GM12878 (cell line): ENCODE results near the gene ZMAT3. TPM values are rescaled to one million over a fixed set of nuclear protein-coding genes. Genes with fewer than 3 reads are reported as not detected.
A peak's percentile ranks its signal among the peaks of the same experiment; 100 is the strongest.

ENCODE experiments used
- BHLHE40 ChIP-seq, 2 experiments: fragments of 450-650 bp in 1 of 2; IDR thresholded peaks; 2 replicates each; pipeline ENCODE4 v1.6.1; 2011 to 2017; ENCODE audit warnings: low read depth in 2 of 2, borderline replicate concordance in 1 of 2, improper control_type of control experiment in 1 of 2, low read length in 1 of 2, mild to moderate bottlenecking in 1 of 2
- BMI1 ChIP-seq: fragments of 450-650 bp; IDR thresholded peaks from 2 replicates; pipeline ENCODE4 v1.6.1; 2016; ENCODE audit warnings: mild to moderate bottlenecking, moderate library complexity, borderline replicate concordance
- EP300 ChIP-seq, 2 experiments: fragments of 150-350 bp in 1 of 2; IDR thresholded peaks; 2 replicates each; pipeline ENCODE4 v1.6.1; 2011 to 2012; ENCODE audit warnings: low read depth in 2 of 2, low read length in 2 of 2, borderline replicate concordance in 1 of 2, improper control_type of control experiment in 1 of 2, inconsistent platforms in 1 of 2; ENCODE audit not compliant: control insufficient read depth in 1 of 2
- ESRRA ChIP-seq: IDR thresholded peaks from 2 replicates; pipeline ENCODE4 v1.6.1; 2012; ENCODE audit warnings: mild to moderate bottlenecking, low read length, improper control_type of control experiment
- JUNB ChIP-seq: IDR thresholded peaks from 2 replicates; pipeline ENCODE4 v1.6.1; 2016; ENCODE audit warnings: antibody characterized with exemption, mild to moderate bottlenecking
- MYB ChIP-seq: fragments of 150-350 bp; IDR thresholded peaks from 2 replicates; pipeline ENCODE4 v1.6.1; 2014; ENCODE audit warnings: mild to moderate bottlenecking, low read depth, low read length, borderline replicate concordance
- NR2C2 ChIP-seq: IDR thresholded peaks from 2 replicates; pipeline ENCODE4 v1.6.1; 2011; ENCODE audit warnings: borderline replicate concordance, low read depth; ENCODE audit not compliant: control insufficient read depth, insufficient read length
- NRF1 ChIP-seq: conservative IDR thresholded peaks from 2 replicates; pipeline ENCODE4 v1.6.1; 2011; ENCODE audit warnings: mild to moderate bottlenecking, low read depth, low read length, improper control_type of control experiment
- PML ChIP-seq: IDR thresholded peaks from 2 replicates; pipeline ENCODE4 v1.6.1; 2012; ENCODE audit warnings: low read length, inconsistent platforms
- RFX5 ChIP-seq: IDR thresholded peaks from 2 replicates; pipeline ENCODE4 v1.6.1; 2011; ENCODE audit warnings: low read depth, low read length, improper control_type of control experiment
- SIN3A ChIP-seq: IDR thresholded peaks from 2 replicates; pipeline ENCODE4 v1.6.1; 2012; ENCODE audit warnings: low read depth, low read length, improper control_type of control experiment
- SPI1 ChIP-seq: IDR thresholded peaks from 2 replicates; pipeline ENCODE4 v1.6.1; 2011; ENCODE audit warnings: low read depth, mild to moderate bottlenecking, low read length, moderate library complexity, borderline replicate concordance; ENCODE audit not compliant: insufficient read depth
- TBL1XR1 ChIP-seq: IDR thresholded peaks from 2 replicates; pipeline ENCODE4 v1.6.1; 2012; ENCODE audit warnings: low read depth, low read length, improper control_type of control experiment
- ZNF217 ChIP-seq: fragments of 450-650 bp; IDR thresholded peaks from 2 replicates; pipeline ENCODE4 v1.6.1; 2017; ENCODE audit warnings: antibody characterized with exemption, mild to moderate bottlenecking
- ZNF622 ChIP-seq: fragments of 450-650 bp; IDR thresholded peaks from 2 replicates; pipeline ENCODE4 v1.6.1; 2017; ENCODE audit warnings: mild to moderate bottlenecking, inconsistent platforms
- polyA plus RNA-seq, 11 experiments: library from polyadenylated mRNA; depleted of rRNA in 4 of 11; unstranded in 6 of 11; stranded (reverse) in 5 of 11; fragments of >200 nt; fragmentation: Nextera tagmentation in 4 of 11; fragmentation: Illumina TruSeq in 1 of 11; extraction: Ambion mirVana in 4 of 11; extraction: Trizol in 1 of 11; gene quantifications; 1 replicate in 1 of 11; 2 replicates in 10 of 11; pipeline versions ENCODE4 v1.2.1 to v1.2.3, GENCODE V29; 2011 to 2016; ENCODE audit warnings: inconsistent platforms in 2 of 11, missing spikeins in 2 of 11, low read depth in 1 of 11
- total RNA-seq, 4 experiments: library from RNA; depleted of rRNA in 3 of 4; stranded (reverse); fragments of >200 nt in 3 of 4; fragmentation: Illumina TruSeq in 1 of 4; extraction: Trizol in 1 of 4; gene quantifications; 2 replicates each; pipeline versions ENCODE4 v1.2.1 to v1.2.3, GENCODE V29; 2013 to 2021
- TF ChIP-seq, protein P1 (sequence below), 3 experiments: IDR thresholded peaks in 2 of 3; conservative IDR thresholded peaks in 1 of 3; 2 replicates each; pipeline ENCODE4 v1.5.1; 2011; ENCODE audit warnings: low read depth in 3 of 3, low read length in 3 of 3, mild to moderate bottlenecking in 3 of 3, control low read depth in 2 of 3, moderate library complexity in 2 of 3, inconsistent platforms in 1 of 3, mixed read lengths in 1 of 3; ENCODE audit not compliant: control insufficient read depth in 2 of 3, insufficient read depth in 1 of 3; ENCODE audit errors: extremely low read depth in 1 of 3
- TF ChIP-seq, protein P2 (sequence below): IDR thresholded peaks from 2 replicates; pipeline ENCODE4 v1.6.1; 2012; ENCODE audit warnings: low read length, inconsistent platforms
- TF ChIP-seq, protein P3 (sequence below): IDR thresholded peaks from 2 replicates; pipeline ENCODE4 v1.6.1; 2012; ENCODE audit warnings: low read depth, low read length, improper control_type of control experiment
- TF ChIP-seq, protein P4 (sequence below): fragments of 150-350 bp; IDR thresholded peaks from 2 replicates; pipeline ENCODE4 v1.6.1; 2016; ENCODE audit warnings: low read depth, low read length
- TF ChIP-seq, protein P5 (sequence below): fragments of 450-650 bp; IDR thresholded peaks from 2 replicates; pipeline ENCODE4 v1.6.1; 2014; ENCODE audit warnings: mild to moderate bottlenecking

ZMAT3 gene
- total and polyA plus RNA-seq, 10 of the 15 experiments (the other 5 are each of a cell fraction or from before 2014, with no cell fraction given): 6.2 to 55.9 (median 25.8) TPM

DNA sequence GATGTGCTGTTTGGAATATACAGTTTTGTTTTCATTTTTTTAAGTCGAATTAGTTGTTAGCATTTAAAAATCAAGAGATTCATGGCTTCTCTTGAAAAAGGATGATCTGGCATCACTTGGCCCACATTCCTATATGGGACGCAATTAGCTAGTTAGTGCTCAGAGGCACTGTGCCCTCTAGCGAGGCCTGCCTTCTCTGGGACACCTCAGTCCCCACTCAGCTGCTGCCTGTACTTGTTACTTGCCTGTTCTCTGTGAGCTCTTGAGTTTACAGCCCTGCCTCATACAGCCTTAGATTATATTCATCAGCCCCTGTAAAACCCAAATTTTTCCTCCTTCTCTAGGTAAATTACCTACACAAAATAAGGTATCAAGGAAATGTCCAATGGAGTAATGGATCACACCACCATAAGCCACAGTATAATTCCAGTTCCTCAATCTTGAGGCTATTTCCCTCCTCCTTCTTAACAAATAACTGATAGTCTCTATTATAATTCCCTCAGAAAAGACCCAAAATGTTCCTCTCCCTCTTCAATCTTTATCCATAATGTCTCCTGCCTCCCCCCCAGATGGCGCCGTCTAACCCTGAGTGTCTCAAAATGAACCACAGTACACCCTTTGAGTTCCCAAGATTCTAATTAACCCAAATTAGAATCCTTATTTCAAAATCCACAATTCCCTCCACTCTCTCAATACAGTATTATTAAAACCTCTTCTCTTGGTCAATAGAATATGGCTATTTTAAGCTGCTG is 2.7 kb downstream of the ZMAT3 start (continued):
- TF ChIP-seq, protein P1, sequence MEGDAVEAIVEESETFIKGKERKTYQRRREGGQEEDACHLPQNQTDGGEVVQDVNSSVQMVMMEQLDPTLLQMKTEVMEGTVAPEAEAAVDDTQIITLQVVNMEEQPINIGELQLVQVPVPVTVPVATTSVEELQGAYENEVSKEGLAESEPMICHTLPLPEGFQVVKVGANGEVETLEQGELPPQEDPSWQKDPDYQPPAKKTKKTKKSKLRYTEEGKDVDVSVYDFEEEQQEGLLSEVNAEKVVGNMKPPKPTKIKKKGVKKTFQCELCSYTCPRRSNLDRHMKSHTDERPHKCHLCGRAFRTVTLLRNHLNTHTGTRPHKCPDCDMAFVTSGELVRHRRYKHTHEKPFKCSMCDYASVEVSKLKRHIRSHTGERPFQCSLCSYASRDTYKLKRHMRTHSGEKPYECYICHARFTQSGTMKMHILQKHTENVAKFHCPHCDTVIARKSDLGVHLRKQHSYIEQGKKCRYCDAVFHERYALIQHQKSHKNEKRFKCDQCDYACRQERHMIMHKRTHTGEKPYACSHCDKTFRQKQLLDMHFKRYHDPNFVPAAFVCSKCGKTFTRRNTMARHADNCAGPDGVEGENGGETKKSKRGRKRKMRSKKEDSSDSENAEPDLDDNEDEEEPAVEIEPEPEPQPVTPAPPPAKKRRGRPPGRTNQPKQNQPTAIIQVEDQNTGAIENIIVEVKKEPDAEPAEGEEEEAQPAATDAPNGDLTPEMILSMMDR (IDR thresholded peaks at IDR 0.05 in 2 of 3, conservative IDR thresholded peaks at IDR 0.05 in 1 of 3; ENCODE audit: control insufficient read depth in 2 of 3, extremely low read depth in 1 of 3, insufficient read depth in 1 of 3, low read depth in 3 of 3, low read length in 3 of 3): peak; percentile 39 to 64 (median 51); a peak in 5 of 6 replicates
- TF ChIP-seq, protein P2, sequence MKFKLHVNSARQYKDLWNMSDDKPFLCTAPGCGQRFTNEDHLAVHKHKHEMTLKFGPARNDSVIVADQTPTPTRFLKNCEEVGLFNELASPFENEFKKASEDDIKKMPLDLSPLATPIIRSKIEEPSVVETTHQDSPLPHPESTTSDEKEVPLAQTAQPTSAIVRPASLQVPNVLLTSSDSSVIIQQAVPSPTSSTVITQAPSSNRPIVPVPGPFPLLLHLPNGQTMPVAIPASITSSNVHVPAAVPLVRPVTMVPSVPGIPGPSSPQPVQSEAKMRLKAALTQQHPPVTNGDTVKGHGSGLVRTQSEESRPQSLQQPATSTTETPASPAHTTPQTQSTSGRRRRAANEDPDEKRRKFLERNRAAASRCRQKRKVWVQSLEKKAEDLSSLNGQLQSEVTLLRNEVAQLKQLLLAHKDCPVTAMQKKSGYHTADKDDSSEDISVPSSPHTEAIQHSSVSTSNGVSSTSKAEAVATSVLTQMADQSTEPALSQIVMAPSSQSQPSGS: no peak
- no peak for TF ChIP-seq ZNF217
- peak; percentile 34; the same call in 1 of the 2 replicates for TF ChIP-seq SPI1
- TF ChIP-seq BMI1: no peak
- no peak for TF ChIP-seq RFX5
- TF ChIP-seq, protein P3, sequence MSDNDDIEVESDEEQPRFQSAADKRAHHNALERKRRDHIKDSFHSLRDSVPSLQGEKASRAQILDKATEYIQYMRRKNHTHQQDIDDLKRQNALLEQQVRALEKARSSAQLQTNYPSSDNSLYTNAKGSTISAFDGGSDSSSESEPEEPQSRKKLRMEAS: no peak
- TF ChIP-seq MYB: no peak
- no peak for TF ChIP-seq NRF1
- no peak for TF ChIP-seq ZNF622
- no peak for TF ChIP-seq NR2C2
- TF ChIP-seq EP300 (IDR thresholded peaks at IDR 0.05; ENCODE audit: borderline replicate concordance in 1 of 2, control insufficient read depth in 1 of 2, low read depth in 2 of 2, low read length in 2 of 2): no peak
- TF ChIP-seq, protein P4, sequence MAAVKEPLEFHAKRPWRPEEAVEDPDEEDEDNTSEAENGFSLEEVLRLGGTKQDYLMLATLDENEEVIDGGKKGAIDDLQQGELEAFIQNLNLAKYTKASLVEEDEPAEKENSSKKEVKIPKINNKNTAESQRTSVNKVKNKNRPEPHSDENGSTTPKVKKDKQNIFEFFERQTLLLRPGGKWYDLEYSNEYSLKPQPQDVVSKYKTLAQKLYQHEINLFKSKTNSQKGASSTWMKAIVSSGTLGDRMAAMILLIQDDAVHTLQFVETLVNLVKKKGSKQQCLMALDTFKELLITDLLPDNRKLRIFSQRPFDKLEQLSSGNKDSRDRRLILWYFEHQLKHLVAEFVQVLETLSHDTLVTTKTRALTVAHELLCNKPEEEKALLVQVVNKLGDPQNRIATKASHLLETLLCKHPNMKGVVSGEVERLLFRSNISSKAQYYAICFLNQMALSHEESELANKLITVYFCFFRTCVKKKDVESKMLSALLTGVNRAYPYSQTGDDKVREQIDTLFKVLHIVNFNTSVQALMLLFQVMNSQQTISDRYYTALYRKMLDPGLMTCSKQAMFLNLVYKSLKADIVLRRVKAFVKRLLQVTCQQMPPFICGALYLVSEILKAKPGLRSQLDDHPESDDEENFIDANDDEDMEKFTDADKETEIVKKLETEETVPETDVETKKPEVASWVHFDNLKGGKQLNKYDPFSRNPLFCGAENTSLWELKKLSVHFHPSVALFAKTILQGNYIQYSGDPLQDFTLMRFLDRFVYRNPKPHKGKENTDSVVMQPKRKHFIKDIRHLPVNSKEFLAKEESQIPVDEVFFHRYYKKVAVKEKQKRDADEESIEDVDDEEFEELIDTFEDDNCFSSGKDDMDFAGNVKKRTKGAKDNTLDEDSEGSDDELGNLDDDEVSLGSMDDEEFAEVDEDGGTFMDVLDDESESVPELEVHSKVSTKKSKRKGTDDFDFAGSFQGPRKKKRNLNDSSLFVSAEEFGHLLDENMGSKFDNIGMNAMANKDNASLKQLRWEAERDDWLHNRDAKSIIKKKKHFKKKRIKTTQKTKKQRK: no peak
- no peak for TF ChIP-seq JUNB
- TF ChIP-seq BHLHE40 (IDR thresholded peaks at IDR 0.05; ENCODE audit: borderline replicate concordance in 1 of 2, low read depth in 2 of 2, low read length in 1 of 2): no peak
- no peak for TF ChIP-seq ESRRA
- TF ChIP-seq SIN3A: no peak
- TF ChIP-seq TBL1XR1: no peak
- TF ChIP-seq, protein P5, sequence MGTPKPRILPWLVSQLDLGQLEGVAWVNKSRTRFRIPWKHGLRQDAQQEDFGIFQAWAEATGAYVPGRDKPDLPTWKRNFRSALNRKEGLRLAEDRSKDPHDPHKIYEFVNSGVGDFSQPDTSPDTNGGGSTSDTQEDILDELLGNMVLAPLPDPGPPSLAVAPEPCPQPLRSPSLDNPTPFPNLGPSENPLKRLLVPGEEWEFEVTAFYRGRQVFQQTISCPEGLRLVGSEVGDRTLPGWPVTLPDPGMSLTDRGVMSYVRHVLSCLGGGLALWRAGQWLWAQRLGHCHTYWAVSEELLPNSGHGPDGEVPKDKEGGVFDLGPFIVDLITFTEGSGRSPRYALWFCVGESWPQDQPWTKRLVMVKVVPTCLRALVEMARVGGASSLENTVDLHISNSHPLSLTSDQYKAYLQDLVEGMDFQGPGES: no peak
- TF ChIP-seq PML: no peak
